ENCODE results near the gene DOCK1. TPM values are rescaled to one million over a fixed set of nuclear protein-coding genes. Genes with fewer than 3 reads are reported as not detected.
A peak's percentile ranks its signal among the peaks of the same experiment; 100 is the strongest.
"Not testable (repeated sequence)": the region's sequence is repeated elsewhere in the genome, so short reads cannot be mapped to it uniquely, and the experiment has no call there.

The DOCK1 gene
- total RNA-seq, 1 donor from 2014 or later = 69.3 TPM

DNA sequence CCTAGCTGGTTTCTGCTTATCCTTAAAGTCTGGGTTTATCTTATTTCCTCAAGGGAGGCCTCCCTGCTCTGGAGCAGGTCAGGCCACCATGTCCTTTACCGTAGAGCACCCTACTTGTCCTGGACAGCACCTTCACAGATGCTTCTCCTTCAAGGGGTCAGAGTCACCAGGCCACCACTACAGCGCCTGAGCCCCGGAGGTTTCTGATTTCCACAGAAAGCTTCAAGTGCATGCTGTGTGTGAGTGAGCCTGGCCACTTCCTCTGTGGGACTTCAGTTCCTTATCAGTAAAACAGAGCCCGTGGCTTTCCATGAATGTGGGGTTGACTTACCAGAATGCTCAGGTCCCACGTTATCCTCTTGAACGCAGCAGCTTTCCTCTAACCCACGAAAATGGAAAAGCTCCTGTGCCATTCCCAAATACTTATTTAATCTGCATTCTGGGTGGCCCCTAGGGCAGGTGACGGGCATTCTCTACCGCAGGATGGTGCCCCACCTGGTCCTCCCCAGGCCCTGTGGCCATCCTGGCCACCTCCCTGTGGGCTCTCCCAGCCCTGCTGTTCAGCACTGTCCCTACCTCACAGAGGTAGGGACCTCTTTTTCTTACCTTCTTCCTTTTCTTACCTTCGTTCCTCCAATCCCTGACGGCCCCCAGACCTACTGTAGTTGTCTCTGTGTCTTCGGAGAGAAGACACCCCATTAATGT, 1.4 kb upstream of the DOCK1 start:
- DNase-seq (ENCODE audit: low read depth in 2 of 2) = no peak

DNA sequence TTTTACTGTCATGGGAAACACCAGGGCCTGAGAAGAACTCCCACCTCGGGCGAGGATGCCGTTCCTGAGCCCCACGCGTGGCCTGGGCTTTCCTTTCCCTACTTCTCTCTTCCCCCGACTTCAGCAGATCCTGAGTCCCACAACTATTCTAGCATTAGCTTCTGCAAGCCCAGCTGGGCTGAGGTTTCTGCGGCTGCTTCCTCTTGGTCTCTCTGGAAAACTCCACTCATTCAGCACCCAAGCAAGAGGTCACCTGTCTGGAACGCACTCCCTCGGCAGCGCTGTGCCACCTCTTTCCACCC, 761 bp upstream of the DOCK1 start:
- DNase-seq (ENCODE audit: low read depth in 2 of 2) = no peak

DNA sequence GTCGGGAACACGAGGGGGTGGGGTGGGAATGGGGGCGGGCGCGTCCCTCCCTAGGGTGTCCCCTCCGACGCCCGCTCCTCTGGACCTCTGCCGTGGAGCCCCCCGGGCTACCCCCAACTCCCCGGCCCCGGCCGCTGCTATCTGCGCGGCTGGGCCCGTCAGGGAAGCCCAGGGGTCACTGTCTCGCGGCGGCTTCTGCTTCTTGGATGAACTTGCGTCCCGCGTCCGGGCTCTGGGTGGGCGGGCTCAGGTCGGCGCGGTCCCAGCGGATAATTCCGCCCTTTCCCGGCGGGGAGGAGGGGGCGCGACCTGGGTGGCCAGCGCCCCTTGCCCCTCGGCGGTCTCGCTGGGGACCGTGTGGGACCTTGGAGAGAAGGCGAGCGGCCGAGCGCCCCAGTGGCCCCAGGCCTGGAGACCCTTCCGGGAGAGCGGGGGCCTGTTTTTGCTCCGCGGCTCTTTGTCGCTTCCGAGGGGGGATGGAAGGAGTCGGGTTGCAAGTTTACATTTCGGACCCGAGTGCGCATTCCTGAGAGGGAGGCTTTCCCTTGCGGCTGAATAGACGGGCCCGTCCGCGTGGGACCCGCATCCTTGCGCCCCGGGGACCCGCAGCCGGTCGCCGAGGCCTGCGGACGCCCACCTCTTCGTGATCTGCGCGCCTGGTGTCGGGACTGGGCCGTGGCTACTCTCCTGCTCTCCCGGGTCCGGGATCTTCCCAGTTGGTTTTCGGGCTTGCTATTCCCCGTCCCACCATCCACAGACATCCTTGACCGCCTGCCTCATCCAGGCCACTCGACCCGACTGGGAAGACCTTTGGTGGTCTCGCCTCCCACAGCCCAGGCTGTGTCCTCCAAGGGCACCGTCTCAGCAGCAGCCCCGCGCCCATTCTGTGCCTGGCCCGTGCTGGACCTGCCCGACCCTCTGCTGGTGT, 812 bp downstream of the DOCK1 start:
- DNase-seq (ENCODE audit: low read depth in 2 of 2) = peak in 1 of 2 donors; percentile 40

DNA sequence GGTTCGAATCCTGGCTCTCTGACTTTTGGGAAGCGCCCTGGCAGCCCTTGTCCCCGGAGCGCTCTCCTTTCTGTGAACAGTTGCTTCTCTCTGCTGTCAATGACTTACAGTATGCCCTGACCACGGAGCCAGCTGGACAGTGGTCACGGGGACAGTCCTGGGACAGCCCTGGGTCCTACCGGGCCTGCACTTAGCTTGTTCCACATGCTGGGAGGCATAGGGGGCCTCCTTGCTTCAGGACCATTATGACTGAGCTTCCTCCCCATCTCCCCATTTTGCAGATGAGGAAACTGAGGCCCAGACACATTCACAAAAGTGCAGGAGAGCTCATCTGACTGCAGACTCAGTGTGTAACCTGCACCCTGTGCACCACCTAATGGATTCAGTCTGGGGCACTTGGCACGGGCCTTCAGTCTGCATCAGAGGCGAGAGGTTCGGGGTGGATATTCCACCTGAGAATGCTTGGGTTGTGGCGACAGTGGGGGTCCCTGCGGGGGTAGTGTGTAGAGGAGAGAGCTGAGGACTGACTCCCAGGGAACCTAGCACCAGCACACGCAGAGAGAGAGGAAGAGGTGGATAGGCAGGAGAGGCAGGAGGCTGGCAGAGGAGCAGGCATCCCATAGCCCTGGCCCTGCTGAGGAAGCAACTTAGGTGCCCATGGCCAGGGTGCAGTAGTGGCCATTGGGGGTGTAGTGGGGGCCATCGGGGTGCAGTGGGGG, 1.6 kb downstream of the DOCK1 start:
- no peak for DNase-seq (ENCODE audit: low read depth in 2 of 2)

DNA sequence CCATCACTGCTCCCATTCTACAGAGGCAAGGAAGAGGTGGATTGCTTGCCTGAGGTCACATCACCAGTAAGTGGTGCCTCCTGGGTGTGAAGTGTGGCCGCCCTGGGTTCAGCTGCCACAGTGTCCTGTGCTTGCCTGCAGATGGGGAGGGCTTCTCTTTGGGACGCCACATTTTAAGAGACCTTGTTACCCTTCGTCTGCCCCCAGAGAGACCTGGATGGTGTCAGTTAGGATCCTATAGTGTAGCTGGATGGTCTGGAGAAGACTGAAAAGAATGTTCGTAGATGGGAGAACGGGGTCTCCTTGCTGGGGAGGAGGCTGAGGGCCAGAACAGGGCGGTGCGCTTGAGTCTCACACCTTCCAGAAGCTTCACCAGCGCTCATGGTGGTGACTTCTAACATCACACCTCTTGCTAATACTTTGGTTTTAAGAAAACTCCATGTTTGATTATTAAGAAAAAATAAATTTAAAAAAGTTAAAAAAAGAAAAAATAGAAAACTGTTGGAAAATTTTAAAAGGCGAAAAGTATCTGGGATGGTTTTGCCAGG, 2.3 kb downstream of the DOCK1 start:
- no peak for DNase-seq (ENCODE audit: low read depth in 2 of 2)

DNA sequence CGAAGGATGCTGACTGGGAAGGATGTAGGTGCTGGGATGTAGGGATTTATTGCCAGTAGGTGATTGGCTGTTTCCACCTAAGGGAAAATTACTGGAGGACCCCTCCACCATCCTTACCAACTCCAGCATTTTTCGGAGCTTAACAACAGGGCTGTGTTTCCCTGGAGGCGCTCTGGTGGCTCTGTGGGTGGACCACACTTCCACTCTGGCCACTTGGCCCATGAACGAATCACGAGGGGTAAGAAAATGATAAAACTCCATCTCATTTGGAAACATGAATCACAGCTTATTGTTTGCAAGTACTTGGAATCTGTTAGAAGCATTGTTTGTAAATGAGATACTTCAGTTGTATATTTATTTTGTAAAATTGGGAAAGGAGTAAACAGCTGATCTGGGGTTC, 3.0 kb downstream of the DOCK1 start:
- DNase-seq (ENCODE audit: low read depth in 2 of 2) = no peak

DNA sequence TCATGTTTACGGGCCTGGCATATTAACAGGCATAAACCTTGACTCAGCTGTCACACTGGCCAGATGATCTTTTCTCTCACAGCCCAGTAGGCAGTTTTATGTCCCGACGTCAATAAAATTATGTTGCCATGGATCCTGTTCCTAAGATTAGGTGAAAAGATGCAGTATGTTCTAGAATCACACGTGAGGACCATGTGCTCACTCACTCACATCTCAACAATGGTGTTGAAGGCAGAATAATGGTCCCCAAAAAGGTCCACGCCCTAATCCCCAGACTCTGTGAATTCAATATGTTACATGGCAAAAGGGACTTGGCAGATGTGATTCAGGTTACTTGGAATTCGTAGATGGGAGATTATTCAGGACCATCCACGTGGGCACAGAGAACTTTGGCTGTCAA, 3.5 kb downstream of the DOCK1 start:
- DNase-seq (ENCODE audit: low read depth in 2 of 2) = no peak

DNA sequence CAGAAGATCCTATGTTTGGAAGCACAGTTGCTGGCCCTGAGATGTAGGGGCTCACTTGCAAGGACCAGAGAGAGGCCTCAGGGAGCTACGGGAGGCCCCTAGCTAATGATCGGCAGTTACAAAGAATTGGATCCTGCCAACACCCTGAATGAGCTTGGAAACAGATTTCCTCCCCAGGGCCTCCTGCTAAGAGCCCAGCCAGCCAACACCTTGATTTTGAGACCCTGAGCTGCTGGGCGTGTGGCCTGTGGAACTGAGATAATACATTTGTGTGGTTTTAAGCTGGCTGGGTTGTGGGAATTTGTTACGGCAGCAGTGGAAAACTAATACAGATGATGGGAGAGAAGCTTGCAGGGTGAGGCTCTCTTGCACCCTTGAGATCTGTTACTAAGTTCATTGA, 3.9 kb downstream of the DOCK1 start:
- no peak for DNase-seq (ENCODE audit: low read depth in 2 of 2)

DNA sequence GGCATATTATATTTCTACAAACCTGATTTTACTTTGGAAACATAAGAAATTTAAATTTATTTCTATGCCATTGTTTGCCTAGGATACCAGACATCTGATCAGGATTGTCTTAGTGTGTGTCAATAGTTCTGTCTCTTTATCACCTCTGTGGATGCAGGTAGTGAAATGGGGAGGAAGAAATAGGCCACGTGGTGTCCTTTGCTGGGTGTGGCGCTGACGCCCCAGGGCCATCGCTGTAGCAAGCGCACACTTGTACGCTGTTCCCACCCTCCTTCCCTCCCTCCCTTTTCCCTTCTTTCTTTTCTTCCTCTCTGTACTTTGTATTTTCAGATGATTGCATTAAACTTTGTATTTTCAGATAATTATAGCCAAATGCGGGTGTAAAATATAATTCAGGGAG, 5.0 kb downstream of the DOCK1 start:
- no peak for DNase-seq (ENCODE audit: low read depth in 2 of 2)

DNA sequence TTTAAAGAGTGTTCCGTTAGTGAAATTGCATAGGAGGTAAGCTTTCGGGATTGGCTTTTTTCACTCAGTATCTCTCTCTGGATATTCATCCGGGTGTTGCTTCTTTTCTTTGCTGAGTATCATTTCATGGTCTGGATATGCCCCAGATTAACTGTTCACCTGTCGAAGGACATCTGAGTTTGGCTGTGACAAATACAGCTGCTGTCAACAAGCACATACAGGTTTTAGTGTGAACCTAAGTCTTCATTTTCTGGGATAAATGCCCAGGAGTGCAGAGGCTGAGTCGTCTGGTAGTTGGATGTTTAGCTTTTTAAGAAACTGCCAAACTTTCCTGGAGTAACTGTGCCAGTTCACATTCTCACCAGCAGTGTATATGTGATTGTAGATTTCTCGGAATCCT, 5.6 kb downstream of the DOCK1 start:
- no peak for DNase-seq (ENCODE audit: low read depth in 2 of 2)

DNA sequence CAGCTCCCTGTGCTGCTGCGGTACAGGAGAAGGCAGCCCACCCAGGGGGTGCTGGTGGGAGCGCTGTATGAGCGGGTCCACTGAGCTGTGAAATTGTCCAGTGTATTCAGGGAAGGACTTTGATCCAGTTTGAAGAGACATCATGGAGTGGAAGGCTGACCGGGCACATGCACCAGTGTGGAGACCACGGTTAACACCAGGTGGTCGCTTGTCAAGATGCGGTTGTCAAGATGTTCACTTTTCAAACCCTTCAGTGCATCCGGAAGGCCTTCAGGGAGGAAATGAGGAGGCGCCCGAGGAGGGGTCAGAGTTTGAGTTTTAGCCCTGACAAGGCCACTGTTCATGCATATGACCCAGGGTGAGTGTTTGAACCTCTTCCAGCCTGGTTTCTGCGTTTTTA, 6.1 kb downstream of the DOCK1 start:
- DNase-seq (ENCODE audit: low read depth in 2 of 2) = no peak

DNA sequence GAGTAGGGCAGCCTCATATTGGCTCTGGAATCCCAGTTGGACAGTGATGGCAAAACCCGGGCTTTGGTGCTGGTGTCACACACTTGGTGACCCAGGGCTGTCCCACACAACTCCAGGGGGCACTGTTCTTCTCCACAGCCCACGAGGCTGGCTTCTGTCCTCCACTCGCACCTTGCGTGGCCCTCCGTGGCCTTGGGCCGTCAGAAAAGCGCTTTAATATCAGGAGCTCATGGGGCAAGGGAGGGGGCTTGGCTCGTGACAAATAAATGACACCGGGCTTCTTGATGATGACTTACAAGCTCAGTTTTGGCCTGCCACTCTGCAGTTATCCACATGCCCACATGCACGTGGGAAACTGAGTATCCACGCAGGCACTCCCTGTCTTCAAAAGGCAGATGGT, 8.1 kb downstream of the DOCK1 start:
- DNase-seq (ENCODE audit: low read depth in 2 of 2) = no peak

DNA sequence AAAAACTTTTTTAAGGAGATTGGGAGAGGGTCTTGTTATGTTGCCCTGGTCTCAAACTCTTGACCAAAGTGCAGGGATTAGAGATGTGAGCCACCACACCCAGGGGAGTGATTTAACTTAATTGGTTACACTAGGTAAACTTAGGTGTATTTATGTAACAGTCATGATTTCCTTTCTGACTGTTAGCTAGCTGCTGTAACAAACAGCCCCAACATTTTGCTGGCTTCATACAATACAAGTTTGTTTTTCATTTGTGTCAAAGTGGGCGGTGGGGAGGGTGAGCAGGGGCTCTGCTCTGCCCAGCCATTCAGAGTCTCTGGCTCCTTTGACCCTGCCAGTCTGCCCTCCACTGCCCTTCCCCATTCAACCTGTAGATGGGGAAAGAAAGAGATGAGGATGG, 9.3 kb downstream of the DOCK1 start:
- no peak for DNase-seq (ENCODE audit: low read depth in 2 of 2)

DNA sequence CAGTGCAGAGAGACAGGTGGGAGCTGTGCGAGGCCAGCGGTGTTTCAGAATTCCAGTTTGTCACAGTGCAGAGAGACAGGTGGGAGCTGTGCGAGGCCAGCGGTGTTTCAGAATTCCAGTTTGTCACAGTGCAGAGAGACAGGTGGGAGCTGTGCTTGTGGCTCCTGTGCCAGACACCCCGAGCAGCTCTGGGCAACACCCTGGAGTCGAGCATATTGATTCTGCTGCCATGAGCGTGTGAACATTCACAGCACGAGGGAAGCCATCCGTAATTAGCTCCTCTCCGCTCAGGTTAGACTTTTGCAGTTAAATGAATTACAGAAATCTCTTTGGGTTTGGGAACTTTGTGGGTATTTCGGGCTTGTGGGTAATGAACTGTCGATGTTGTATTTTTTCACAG, 11.7 kb downstream of the DOCK1 start:
- DNase-seq (ENCODE audit: low read depth in 2 of 2) = not testable (repeated sequence)

DNA sequence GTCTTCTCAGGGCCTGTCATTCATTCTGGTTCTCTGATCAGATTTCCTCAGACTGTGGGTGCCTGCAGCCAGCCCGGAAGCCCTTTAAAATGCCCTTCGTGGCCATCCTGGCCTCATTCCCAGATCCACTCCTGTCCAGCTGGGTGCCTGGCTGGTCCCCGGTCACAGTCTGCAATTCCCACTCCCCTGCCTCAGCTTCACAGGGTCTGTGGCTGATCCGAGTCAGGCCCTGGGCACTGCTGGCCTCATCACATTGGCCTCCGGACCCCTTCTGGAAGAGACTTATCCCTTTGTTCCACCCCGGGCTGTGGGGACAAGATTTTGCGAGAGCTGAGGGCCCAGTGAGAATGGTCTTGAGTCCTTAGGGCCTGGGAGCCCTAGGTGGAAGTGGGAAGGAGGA, 12.1 kb downstream of the DOCK1 start:
- DNase-seq (ENCODE audit: low read depth in 2 of 2) = no peak

DNA sequence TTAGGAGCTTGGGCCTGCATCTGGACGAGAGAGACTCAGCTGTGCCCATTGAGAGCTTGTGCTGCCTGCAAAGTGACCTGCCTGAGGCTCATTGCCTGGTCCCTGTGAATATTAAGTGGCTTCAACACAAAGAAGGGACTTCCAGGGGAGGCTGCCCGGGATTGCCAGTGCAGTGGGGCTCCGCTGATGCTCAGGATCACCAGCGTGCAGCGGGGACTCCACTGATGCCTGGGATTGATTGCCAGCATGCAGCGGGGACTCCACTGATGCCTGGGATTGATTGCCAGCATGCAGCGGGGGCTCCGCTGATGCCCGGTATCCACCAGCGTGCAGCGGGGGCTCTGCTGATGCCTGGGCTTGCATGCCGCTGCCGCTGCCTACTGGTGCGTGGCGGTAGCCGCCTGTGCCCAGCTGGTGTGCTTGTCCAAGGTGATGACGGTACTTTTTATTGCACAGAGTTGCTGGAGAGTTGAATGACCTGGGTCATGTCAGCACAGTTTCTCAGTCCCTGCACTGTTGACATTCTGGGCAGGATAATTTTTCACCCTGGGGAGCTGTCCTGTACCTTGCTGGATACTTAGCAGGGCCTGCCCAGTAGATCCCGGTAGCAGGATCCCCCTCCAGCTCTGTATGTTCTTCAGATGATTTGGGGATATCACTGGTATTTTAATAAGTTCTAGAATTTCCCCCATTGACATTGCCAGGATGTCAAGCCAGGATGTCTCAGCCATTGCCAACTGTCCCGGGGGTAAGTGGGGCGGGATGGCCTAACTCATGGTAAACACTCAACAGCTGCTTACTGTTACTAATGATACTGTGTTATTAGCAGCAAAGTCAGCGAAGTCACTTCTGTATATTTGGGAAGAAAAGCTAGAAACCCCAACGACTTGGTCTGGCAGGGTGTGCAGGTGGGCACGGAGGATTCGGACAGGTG, 13.0 kb downstream of the DOCK1 start:
- no peak for DNase-seq (ENCODE audit: low read depth in 2 of 2)

DNA sequence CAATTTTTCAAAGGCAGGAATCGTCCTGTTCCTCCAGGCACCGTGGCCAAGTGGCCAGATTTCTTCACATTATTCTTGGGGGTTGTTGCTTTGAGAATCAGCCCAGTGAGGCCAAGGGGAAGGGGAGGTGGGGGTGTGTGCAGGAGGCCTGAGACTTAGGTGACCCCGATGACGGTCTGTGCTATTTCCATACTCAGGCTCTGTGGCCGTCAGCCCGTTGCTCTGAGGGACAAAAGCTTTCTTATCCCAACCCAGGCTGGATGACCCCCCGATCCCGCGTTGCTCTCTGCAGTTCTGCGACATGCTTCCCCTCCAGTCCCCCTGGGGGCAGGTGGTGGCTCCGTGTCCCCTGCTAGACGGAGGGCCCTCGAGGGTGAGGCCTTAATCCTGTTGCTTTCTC, 14.2 kb downstream of the DOCK1 start:
- no peak for DNase-seq (ENCODE audit: low read depth in 2 of 2)

DNA sequence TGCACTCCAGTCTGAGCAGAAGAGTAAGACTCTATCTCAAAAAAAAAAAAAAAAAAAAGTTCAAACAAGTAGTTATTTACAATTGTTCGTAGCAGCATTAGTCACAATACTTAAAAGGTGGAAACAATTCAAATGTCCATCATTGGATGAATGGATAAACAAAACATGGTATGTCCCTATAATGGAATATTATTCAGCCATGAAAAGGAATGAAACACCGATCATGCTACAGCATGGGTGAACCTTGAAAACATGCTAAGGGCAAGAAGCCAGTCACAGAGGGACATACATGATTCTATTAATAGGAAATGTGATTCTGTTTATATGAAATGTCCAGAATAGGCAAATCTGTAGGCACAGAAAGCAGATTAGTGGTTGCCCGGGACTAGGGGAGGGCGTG, 15.9 kb downstream of the DOCK1 start:
- DNase-seq (ENCODE audit: low read depth in 2 of 2) = no peak

DNA sequence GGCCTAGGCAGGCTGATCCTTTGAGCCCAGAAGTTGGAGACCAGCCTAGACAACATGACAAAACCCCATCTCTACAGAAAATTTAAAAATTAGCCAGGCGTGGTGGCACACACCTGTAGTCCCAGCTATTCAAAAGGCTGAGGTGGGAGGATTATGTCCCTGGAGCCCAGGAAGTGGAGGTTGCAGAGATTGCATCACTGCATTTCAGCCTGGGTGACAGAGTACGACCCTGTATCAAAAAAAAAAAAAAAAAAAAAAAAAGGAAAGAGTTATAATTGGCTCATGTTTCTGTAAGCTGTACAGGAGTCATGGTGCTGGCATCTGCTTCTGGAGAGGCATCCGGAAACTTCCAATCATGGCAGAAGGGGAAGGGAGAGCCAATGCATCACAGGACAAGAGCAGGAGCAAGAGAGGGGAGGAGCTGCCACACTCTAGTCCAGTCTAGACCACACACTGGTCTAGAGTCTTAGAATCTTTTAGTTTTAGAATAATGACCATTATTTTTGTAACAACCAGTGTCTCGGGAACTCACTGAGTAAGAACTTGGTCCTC, 16.8 kb downstream of the DOCK1 start:
- DNase-seq (ENCODE audit: low read depth in 2 of 2) = peak in 1 of 2 donors; percentile 31

DNA sequence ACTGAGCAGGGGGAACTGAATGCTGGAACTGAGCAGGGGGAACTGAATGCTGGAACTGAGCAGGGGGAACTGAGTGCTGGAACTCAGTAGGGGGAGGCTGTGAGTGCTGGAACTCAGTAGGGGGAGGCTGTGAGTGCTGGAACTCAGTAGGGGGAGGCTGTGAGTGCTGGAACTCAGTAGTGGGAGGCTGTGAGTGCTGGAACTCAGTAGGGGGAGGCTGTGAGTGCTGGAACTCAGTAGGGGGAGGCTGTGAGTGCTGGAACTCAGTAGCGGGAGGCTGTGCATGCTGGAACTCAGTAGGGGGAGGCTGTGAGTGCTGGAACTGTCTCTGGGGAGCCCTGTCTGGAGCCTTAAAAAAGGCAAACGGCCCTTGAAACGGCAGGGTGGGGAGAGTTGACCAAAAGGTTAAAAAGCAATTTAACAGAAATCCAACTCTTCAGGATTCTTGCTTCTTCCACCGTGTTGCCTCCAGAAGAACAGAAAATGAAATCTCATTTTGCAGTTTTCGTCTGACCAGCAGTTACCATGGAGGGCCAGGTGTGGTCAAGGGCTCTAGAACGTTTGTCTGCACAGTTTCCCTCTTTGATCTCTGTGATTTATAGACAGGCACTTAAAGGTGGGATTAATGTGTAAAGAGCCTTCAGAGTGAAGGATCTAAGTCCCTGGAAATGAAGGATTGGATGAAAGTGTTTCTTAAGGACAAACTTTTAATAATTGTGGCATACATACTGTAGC, 19.1 kb downstream of the DOCK1 start:
- no peak for DNase-seq (ENCODE audit: low read depth in 2 of 2)
